HFFc6 (cell line): ENCODE data around the gene TBC1D2B. TPM values are rescaled to one million over a fixed set of nuclear protein-coding genes. Genes with fewer than 3 reads are reported as not detected.

Experiments used
- DNase-seq: peaks from one replicate; pipeline ENCODE4 v3.0.0-alpha.2; 2018
- H3K27ac Mint-ChIP-seq: 2 replicates; pipeline ENCODE4 v1.8.0; 2020; ENCODE audit warnings: mild to moderate bottlenecking, mixed read lengths
- H3K27me3 Mint-ChIP-seq: 2 replicates; pipeline ENCODE4 v1.8.0; 2021; ENCODE audit warnings: mild to moderate bottlenecking, moderate library complexity, mixed read lengths; ENCODE audit not compliant: insufficient read depth
- H3K36me3 Mint-ChIP-seq: 2 replicates; pipeline ENCODE4 v1.8.0; 2021; ENCODE audit warnings: low read depth, mixed read lengths
- H3K4me1 Mint-ChIP-seq: 2 replicates; pipeline ENCODE4 v1.8.0; 2020; ENCODE audit warnings: low read depth, mixed read lengths
- H3K4me3 Mint-ChIP-seq: 2 replicates; pipeline ENCODE4 v1.8.0; 2020; ENCODE audit warnings: mild to moderate bottlenecking, moderate library complexity, mixed read lengths
- H3K9me3 Mint-ChIP-seq: 2 replicates; pipeline ENCODE4 v1.8.0; 2020; ENCODE audit warnings: mild to moderate bottlenecking, mixed read lengths
- total RNA-seq, 6 experiments: library from RNA; stranded (reverse); fragmentation: NEBNext Ultra II Directional; extraction: Animal tissue kit (Norgen Biotek cat#: 25700); gene quantifications; 2 replicates in 1 of 6; 3 replicates in 5 of 6; pipeline ENCODE4 v1.2.3, GENCODE V29; 2021
- TF ChIP-seq, protein P1 (sequence below): fragments of 200-600 bp; sonication (generic); IDR thresholded peaks from 2 replicates; pipeline ENCODE4 v1.5.0; 2021; ENCODE audit warnings: antibody characterized with exemption, mild to moderate bottlenecking

The TBC1D2B gene
- total RNA-seq, 6 experiments from 2014 or later = 34.1 to 42.5 (median 38.0) TPM

DNA sequence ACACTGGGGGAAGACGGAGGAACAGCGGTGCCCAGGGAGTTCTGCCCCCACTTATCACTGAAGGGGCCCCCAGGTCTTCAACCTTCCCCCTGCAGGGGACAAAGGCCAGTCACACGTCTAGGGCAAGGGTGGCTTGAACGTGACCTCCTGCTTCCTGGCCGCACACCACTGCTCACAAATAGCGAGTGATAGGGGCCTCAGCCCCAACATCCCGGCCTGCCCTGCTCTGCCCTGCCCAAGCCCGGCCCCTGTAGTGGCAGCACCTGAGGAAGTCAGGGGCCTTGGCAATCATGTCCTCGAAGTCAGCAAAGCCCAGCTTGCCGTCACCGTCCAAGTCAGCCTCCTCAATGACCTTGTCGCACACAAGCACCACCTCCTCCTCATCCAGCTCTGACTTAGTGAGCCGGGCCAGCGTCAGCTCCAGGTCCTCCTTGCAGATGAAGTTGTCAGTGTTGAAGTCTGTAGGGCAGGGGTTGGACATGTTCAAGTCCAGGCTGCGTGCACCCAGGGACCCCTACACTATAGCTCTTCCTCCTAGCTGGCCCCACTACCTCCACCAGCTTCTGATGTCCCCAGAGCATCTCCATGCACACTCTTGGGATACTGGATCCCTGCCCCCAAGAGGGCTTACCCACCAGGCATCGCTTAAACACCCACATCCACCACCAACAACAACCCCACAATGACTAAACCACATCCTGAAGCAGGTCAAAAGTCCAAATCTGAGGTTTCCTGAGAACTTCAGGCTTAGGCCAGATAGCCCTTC lies 28.1 kb upstream of the TBC1D2B start:
- DNase-seq = no peak
- Mint-ChIP-seq H3K4me3 (no peak overlapping the region), H3K36me3 (no peaks in the 10 kb centered on the region), H3K4me1 (peaks cover 11% of the 10 kb centered on the region), H3K9me3 (no peaks in the 10 kb centered on the region), H3K27ac (no peak overlapping the region), H3K27me3 (peaks cover 21% of the 10 kb centered on the region)
- TF ChIP-seq, protein P1, sequence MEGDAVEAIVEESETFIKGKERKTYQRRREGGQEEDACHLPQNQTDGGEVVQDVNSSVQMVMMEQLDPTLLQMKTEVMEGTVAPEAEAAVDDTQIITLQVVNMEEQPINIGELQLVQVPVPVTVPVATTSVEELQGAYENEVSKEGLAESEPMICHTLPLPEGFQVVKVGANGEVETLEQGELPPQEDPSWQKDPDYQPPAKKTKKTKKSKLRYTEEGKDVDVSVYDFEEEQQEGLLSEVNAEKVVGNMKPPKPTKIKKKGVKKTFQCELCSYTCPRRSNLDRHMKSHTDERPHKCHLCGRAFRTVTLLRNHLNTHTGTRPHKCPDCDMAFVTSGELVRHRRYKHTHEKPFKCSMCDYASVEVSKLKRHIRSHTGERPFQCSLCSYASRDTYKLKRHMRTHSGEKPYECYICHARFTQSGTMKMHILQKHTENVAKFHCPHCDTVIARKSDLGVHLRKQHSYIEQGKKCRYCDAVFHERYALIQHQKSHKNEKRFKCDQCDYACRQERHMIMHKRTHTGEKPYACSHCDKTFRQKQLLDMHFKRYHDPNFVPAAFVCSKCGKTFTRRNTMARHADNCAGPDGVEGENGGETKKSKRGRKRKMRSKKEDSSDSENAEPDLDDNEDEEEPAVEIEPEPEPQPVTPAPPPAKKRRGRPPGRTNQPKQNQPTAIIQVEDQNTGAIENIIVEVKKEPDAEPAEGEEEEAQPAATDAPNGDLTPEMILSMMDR = no peak

DNA sequence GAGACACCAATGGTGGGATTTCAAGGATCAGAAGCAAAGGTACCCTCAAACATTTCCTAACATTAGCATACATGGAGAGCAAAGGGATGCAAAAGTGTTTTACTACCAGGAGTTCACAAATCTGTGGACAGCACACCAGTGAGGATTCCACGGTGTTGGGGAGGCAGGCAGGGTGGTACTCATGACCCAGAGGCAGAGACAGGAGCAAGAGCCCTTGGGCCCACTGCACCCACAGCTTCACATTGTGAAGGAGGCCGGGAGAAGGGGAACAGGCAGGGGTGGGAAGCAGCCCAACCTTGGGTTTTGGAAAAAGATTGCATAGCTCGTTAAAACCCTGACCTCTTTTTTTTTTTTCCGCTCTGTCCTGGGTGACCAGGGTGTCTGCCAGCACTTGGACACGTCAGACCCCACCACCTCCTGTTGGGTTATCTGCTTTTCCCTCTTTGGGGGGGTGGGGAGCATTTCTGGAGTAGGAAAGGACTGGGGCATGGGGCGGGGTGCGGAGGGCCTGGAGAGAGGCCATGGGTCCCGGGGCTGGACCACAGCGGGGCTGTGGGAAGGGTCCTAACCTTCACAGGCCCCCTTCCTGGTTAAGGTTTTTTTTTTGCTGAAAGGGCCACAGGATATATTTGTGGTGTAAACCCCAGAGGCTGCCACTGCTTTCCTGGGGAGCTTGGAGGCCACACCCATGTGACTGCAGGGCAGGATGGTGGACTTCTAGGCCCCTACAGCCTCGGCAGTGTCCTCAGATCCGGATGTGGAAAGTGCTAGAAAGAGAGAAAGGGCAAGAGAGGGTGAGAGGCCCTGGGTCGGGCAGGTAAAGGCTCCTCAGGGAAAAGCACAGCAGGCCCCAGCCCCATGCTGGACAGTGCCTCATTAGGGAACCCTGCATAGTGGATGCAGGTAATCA lies 27.3 kb upstream of the TBC1D2B start:
- Mint-ChIP-seq H3K27ac (no peak overlapping the region), H3K4me3 (no peak overlapping the region), H3K27me3 (peaks cover 21% of the 10 kb centered on the region), H3K9me3 (no peaks in the 10 kb centered on the region), H3K4me1 (peaks cover 11% of the 10 kb centered on the region), H3K36me3 (no peaks in the 10 kb centered on the region)
- TF ChIP-seq, protein P1 = no peak
- DNase-seq = no peak

DNA sequence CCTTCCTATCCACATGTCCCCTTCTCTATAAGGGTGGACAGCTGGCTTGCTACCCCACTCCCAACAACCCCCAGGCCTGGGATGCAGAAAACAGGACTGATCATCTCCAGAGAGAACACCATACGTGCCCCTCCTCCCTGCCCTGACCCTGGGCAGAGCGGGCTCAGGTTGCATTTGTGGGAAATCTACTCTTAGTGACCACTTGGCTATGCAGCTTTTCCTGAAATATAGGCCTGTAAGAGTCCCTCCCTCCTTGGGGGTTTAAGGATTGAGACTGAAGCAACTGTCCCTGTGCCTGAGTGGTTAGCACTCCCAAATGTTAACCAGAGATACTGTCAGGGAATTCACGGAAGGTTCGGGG lies 26.6 kb upstream of the TBC1D2B start:
- Mint-ChIP-seq H3K4me3 (no peak overlapping the region), H3K36me3 (no peaks in the 10 kb centered on the region), H3K9me3 (no peaks in the 10 kb centered on the region), H3K27ac (no peak overlapping the region), H3K4me1 (peaks cover 11% of the 10 kb centered on the region), H3K27me3 (peaks cover 21% of the 10 kb centered on the region)
- TF ChIP-seq, protein P1 = no peak
- no peak for DNase-seq

DNA sequence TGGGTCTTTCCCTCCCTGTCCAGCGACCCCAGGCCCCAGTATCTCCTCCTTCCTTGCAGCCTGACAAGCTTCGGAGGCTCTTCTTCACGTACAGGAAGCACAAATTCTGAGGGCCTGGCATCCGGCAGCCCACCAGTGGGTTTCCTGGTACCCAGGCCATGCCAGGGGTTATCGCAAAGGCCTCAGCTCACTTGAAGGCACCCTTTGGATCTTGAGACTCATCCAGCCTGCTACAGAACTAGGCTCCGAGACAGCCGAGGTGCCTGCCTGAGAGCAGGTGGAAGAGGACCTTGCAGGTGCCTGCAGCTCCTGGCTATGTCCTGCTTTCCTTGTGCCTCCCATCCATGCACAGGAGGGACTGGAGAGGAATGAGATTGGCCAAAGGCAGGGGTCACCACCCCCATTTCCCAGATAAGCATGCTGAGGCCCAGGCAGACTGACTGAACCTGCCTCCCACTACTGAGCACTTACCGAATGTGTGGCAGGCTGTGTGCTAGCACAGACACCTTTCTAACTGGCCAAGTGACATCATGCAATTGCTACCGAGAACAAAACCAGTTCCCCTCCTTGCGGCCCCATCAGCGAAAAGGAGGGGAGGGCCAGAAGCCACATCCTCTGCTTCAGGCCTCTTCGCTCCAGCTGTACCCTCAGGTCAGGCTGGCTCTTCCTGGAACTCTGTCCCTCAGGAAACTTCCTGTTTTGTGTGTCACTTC lies 26.1 kb upstream of the TBC1D2B start:
- Mint-ChIP-seq H3K9me3 (no peaks in the 10 kb centered on the region), H3K4me3 (no peak overlapping the region), H3K4me1 (peaks cover 11% of the 10 kb centered on the region), H3K27ac (no peak overlapping the region), H3K36me3 (no peaks in the 10 kb centered on the region), H3K27me3 (peaks cover 16% of the 10 kb centered on the region)
- no peak for DNase-seq
- TF ChIP-seq, protein P1 = no peak

DNA sequence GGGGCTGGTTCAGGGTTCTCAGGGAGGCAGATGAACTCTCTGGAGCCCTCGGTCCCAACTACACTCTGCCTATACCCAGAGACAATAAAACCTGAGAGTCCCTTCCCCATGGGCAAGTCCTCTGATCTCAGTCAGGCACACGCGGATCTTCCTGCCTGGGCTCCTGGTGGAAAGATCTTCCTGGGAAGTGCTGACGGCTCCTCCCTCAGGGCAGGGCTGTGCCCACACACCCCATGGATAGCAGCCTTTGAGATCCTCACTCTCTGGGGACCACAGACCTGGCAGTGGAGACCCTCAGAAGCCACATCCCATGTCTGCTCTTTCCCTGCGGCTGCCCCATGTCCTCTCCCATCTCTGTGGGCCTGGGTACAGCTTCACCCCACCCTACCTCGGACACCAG lies 25.2 kb upstream of the TBC1D2B start:
- peaks cover 14% of the 10 kb centered on the region for H3K27me3 Mint-ChIP-seq
- H3K27ac Mint-ChIP-seq = no peak overlapping the region
- no peak overlapping the region for H3K4me3 Mint-ChIP-seq
- TF ChIP-seq, protein P1 = no peak
- no peaks in the 10 kb centered on the region for H3K9me3 Mint-ChIP-seq
- H3K4me1 Mint-ChIP-seq = peaks cover 11% of the 10 kb centered on the region
- no peak for DNase-seq
- no peaks in the 10 kb centered on the region for H3K36me3 Mint-ChIP-seq
